ENCODE results near the gene PPP1R14D. TPM values are rescaled to one million over a fixed set of nuclear protein-coding genes. Genes with fewer than 3 reads are reported as not detected.

The PPP1R14D gene
- total RNA-seq, 1 donor from 2014 or later: not detected

DNA sequence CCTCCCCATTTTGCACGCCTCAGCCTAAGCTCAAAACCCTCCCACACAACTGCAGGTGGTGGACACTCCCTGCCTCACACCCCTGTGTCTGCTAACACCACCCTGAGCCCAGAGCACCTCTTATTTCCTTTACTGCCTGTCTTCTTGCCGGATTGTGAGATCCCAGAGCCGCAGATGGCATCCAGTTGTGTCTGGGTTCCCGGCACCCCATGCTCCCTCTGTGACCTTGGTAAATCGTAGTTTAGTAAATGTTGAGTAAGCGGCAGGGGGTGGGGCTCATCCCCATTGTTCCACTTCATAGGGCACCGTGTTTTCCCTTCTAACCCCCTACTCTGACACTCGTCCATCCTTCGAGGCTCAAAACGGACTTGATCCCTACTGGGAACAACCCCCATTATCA is 30.2 kb upstream of the PPP1R14D start:
- TF ChIP-seq, protein P1, sequence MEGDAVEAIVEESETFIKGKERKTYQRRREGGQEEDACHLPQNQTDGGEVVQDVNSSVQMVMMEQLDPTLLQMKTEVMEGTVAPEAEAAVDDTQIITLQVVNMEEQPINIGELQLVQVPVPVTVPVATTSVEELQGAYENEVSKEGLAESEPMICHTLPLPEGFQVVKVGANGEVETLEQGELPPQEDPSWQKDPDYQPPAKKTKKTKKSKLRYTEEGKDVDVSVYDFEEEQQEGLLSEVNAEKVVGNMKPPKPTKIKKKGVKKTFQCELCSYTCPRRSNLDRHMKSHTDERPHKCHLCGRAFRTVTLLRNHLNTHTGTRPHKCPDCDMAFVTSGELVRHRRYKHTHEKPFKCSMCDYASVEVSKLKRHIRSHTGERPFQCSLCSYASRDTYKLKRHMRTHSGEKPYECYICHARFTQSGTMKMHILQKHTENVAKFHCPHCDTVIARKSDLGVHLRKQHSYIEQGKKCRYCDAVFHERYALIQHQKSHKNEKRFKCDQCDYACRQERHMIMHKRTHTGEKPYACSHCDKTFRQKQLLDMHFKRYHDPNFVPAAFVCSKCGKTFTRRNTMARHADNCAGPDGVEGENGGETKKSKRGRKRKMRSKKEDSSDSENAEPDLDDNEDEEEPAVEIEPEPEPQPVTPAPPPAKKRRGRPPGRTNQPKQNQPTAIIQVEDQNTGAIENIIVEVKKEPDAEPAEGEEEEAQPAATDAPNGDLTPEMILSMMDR (conservative IDR thresholded peaks at IDR 0.05; ENCODE audit: low read depth, low read length): no peak
- no peak for DNase-seq (ENCODE audit: low read depth)

DNA sequence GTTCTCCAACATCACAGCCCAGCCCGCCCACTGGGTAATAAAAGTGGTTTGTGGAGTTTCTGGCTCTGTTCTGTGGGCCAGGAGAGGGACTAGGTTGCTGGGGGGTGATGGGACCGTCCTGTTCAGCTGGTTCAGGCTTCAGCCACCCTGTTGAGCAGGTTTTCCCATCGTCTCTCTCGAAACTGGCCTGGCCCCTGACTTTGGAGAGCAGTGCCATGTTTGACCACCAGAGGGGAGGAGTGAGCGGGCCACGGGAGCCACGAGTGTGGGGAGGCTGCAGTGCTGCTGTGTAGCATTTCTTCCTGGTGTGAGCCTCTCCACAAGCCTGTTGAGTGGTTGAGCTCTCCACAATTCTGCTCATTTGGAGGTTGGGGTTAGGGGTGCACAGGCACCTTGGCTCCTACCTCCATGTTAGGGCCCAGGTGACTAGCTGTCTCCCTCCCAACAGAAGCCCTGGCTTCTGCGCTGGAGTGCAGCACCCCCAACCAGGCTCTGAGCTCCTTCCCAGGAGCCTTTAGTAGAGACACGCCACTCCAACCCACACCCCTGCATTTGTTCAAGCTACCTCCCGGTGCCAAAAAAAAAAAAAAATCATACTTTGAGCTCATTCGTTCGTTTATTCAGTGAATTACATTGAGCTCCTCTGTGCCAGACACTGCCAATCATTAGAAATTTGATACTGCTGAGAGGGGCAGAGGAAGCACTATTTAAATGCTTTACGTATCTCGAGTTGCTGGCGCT is 29.3 kb upstream of the PPP1R14D start:
- DNase-seq (ENCODE audit: low read depth): no peak
- H3K4me3 ChIP-seq (ENCODE audit: low read depth, low read length): no peak overlapping the region
- TF ChIP-seq, protein P1 (conservative IDR thresholded peaks at IDR 0.05; ENCODE audit: low read depth, low read length): peak; percentile 95

More for the DNA sequence above, 30.2 kb upstream of the PPP1R14D start:
- no peak overlapping the region for H3K4me3 ChIP-seq (ENCODE audit: low read depth, low read length)

DNA sequence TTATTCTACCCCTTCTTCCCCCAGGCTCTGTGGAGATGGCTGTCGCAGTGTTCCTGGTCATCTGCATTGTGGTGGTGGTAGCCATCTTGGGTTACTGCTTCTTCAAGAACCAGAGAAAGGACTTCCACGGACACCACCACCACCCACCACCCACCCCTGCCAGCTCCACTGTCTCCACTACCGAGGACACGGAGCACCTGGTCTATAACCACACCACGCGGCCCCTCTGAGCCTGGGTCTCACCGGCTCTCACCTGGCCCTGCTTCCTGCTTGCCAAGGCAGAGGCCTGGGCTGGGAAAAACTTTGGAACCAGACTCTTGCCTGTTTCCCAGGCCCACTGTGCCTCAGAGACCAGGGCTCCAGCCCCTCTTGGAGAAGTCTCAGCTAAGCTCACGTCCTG is 28.2 kb upstream of the PPP1R14D start:
- TF ChIP-seq, protein P1 (conservative IDR thresholded peaks at IDR 0.05; ENCODE audit: low read depth, low read length): no peak
- no peak overlapping the region for H3K4me3 ChIP-seq (ENCODE audit: low read depth, low read length)
- no peak for DNase-seq (ENCODE audit: low read depth)

DNA sequence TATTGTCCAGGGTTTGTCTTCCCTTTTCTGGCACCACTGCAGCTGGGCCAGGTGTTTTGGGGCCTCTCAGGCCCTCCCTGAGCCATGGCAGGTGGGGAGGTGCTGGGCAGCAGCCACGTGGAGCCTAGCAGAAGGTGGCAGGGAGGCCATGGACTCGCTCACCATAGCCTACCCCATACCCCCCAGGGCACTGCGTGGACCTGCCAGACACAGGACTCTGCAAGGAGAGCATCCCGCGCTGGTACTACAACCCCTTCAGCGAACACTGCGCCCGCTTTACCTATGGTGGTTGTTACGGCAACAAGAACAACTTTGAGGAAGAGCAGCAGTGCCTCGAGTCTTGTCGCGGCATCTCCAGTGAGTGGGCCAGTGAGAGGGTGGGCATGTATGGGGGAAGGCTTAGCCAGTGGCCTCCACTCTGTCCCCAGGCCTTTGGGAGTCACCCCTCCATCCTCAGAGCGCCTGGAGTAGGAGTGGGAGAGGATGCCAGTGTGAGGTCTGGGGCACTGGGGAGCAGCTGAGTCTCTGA is 27.3 kb upstream of the PPP1R14D start:
- H3K4me3 ChIP-seq (ENCODE audit: low read depth, low read length): no peak overlapping the region
- TF ChIP-seq, protein P1 (conservative IDR thresholded peaks at IDR 0.05; ENCODE audit: low read depth, low read length): no peak
- DNase-seq (ENCODE audit: low read depth): no peak

DNA sequence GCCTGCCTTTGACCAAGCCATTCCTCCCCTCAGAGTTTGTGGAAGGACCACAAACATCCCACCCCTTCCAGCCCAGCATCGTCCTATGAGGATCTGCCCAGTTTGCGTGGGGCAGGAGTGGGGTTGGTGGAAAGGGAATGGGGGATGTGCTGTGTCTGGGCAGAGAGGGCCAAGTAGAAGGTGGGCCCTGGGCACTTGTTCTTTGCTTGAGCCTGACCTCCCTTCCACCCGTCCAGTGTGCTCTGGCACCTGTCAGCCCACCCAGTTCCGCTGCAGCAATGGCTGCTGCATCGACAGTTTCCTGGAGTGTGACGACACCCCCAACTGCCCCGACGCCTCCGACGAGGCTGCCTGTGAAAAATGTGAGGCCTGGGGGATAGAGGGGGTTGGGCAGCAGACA is 25.7 kb upstream of the PPP1R14D start:
- H3K4me3 ChIP-seq (ENCODE audit: low read depth, low read length): no peak overlapping the region
- TF ChIP-seq, protein P1 (conservative IDR thresholded peaks at IDR 0.05; ENCODE audit: low read depth, low read length): no peak
- DNase-seq (ENCODE audit: low read depth): no peak

DNA sequence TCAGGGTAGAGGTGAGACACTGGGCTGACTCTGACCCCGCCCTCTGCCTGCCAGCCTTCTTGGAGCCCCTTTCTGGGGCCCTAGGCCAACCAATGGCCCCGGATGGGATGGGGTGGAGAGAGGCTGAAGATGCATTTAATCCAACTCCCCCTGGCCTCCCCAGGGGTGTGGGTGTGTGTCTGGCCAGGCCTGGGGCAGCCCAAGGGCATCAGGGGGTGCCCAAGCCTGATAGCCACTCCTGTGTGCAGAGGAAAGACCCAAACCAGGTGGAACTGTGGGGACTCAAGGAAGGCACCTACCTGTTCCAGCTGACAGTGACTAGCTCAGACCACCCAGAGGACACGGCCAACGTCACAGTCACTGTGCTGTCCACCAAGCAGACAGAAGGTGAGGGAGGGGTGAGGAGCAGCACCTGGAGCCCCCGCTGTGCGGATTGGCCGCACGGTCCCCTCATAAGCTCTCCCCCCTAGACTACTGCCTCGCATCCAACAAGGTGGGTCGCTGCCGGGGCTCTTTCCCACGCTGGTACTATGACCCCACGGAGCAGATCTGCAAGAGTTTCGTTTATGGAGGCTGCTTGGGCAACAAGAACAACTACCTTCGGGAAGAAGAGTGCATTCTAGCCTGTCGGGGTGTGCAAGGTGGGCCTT is 24.9 kb upstream of the PPP1R14D start:
- DNase-seq (ENCODE audit: low read depth): no peak
- H3K4me3 ChIP-seq (ENCODE audit: low read depth, low read length): no peak overlapping the region
- TF ChIP-seq, protein P1 (conservative IDR thresholded peaks at IDR 0.05; ENCODE audit: low read depth, low read length): no peak

Data from epithelial cell of proximal tubule (primary cell).